ENCODE results near the gene ACO2. TPM values are rescaled to one million over a fixed set of nuclear protein-coding genes. Genes with fewer than 3 reads are reported as not detected.

ACO2 gene
- total RNA-seq, 1 experiment from 2014 or later = 71.5 TPM

- ChIA-PET CTCF (no interaction called here), POLR2A (no interaction called here)
- intact Hi-C loops (cut with micrococcal nuclease; ENCODE audit: unreplicated experiment) (no loop called here), in situ Hi-C loops (cut with HindIII; ENCODE audit: low pct_unique_long_range_greater_than_20kb, low sequenced_read_pairs) (no loop called here)
- Histone ChIP-seq H3K4me3 (ENCODE audit: low read depth in 2 of 2, low read length in 2 of 2) (no peak overlapping the region), H3K9me3 (ENCODE audit: control insufficient read depth, insufficient read depth, low read depth, low read length) (no peaks in the 10 kb centered on the region), H3K36me3 (ENCODE audit: control insufficient read depth, insufficient read depth, low read length) (peaks cover 2% of the 10 kb centered on the region; the same call in 1 of the 2 replicates), H3K27me3 (ENCODE audit: control insufficient read depth, insufficient read depth, low read length) (no peaks in the 10 kb centered on the region), H3K27ac (ENCODE audit: low read length) (no peak overlapping the region), H3K4me1 (ENCODE audit: control insufficient read depth, insufficient read depth, low read length) (peaks cover 4% of the 10 kb centered on the region; the same call in 1 of the 2 replicates)
- DNase-seq (ENCODE audit: low read depth, low spot score) (no peak), ATAC-seq (no peak)
- BruUV-seq (replicated peaks) = no TSS peak
- TF ChIP-seq REST (IDR thresholded peaks at IDR 0.05; ENCODE audit: insufficient read depth in 1 of 2, low read depth in 2 of 2, low read length in 1 of 2) (no peak), TCF7L2 (IDR thresholded peaks at IDR 0.05; ENCODE audit: low read depth, low read length) (no peak), POLR2AphosphoS5 (IDR thresholded peaks at IDR 0.05; ENCODE audit: low read depth, low read length) (no peak), SIN3A (IDR thresholded peaks at IDR 0.05; ENCODE audit: borderline replicate concordance, insufficient read depth, low read depth, low read length) (no peak), CTCF (IDR thresholded peaks at IDR 0.05) (no peak)
Measured at GRCh38 chr22:41539146-41540005, 70.5 kb downstream of the ACO2 start.

GRCh38 chr22:41540006-41540315, 71.0 kb downstream of the ACO2 start:
- in situ Hi-C loops (cut with HindIII; ENCODE audit: low pct_unique_long_range_greater_than_20kb, low sequenced_read_pairs) = no loop called here
- Histone ChIP-seq H3K9me3 (ENCODE audit: control insufficient read depth, insufficient read depth, low read depth, low read length) (no peaks in the 10 kb centered on the region), H3K27ac (ENCODE audit: low read length) (no peak overlapping the region), H3K4me1 (ENCODE audit: control insufficient read depth, insufficient read depth, low read length) (peaks cover 7% of the 10 kb centered on the region), H3K36me3 (ENCODE audit: control insufficient read depth, insufficient read depth, low read length) (peaks cover 2% of the 10 kb centered on the region; the same call in 1 of the 2 replicates), H3K4me3 (ENCODE audit: low read depth in 2 of 2, low read length in 2 of 2) (no peak overlapping the region), H3K27me3 (ENCODE audit: control insufficient read depth, insufficient read depth, low read length) (no peaks in the 10 kb centered on the region)
- ChIA-PET POLR2A (no interaction called here), CTCF (no interaction called here)
- no TSS peak for BruUV-seq (replicated peaks)
- intact Hi-C loops (cut with micrococcal nuclease; ENCODE audit: unreplicated experiment) = no loop called here
- DNase-seq (ENCODE audit: low read depth, low spot score) (no peak), ATAC-seq (no peak)
- TF ChIP-seq CTCF (IDR thresholded peaks at IDR 0.05) = no peak
- no peak for TF ChIP-seq SIN3A (IDR thresholded peaks at IDR 0.05; ENCODE audit: borderline replicate concordance, insufficient read depth, low read depth, low read length)
- TF ChIP-seq POLR2AphosphoS5 (IDR thresholded peaks at IDR 0.05; ENCODE audit: low read depth, low read length) = no peak
- no peak for TF ChIP-seq REST (IDR thresholded peaks at IDR 0.05; ENCODE audit: insufficient read depth in 1 of 2, low read depth in 2 of 2, low read length in 1 of 2)
- TF ChIP-seq TCF7L2 (IDR thresholded peaks at IDR 0.05; ENCODE audit: low read depth, low read length) = no peak
